ENCODE data around the gene NF1.

GRCh38 chr17:31172388-31172787 is 77.6 kb downstream of the NF1 start:
- TF ChIP-seq, protein P1, sequence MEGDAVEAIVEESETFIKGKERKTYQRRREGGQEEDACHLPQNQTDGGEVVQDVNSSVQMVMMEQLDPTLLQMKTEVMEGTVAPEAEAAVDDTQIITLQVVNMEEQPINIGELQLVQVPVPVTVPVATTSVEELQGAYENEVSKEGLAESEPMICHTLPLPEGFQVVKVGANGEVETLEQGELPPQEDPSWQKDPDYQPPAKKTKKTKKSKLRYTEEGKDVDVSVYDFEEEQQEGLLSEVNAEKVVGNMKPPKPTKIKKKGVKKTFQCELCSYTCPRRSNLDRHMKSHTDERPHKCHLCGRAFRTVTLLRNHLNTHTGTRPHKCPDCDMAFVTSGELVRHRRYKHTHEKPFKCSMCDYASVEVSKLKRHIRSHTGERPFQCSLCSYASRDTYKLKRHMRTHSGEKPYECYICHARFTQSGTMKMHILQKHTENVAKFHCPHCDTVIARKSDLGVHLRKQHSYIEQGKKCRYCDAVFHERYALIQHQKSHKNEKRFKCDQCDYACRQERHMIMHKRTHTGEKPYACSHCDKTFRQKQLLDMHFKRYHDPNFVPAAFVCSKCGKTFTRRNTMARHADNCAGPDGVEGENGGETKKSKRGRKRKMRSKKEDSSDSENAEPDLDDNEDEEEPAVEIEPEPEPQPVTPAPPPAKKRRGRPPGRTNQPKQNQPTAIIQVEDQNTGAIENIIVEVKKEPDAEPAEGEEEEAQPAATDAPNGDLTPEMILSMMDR (IDR thresholded peaks at IDR 0.05): no peak
- no peak for TF ChIP-seq POLR2A (IDR thresholded peaks at IDR 0.05)
